CD4-positive, alpha-beta T cell treated with Interleukin-4 for 1 hour (primary cell): ENCODE results near the gene ELMO3.

Source experiments
- DNase-seq, 2 donors: peaks; one replicate each; pipeline ENCODE4 v3.0.0-alpha.2; 2020 to 2022

ELMO3 gene

DNA sequence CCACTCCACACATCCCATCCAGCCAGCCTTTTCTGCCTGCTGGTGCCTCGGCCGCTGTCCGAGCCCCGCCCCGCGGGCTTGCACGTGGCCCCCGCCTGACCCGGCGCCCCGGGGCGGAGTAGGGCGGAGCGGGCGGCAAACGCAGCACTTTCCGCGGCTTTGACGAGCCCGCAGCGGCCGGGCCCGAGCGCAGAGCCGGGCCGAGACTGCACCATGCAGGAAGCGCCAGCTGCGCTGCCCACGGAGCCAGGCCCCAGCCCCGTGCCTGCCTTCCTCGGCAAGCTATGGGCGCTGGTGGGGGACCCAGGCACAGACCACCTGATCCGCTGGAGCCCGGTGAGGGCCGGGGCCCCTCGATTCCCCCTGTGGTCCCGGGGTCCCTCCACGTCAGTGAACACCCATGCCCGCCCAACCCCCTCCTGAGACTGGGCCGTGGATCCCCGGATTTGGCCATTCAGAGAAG lies 34.3 kb upstream of the ELMO3 start, which contains the start of gene HSF4:
Gene HSF4, plus strand, starts transcription at position 147 of the 463 bp plus-strand sequence. Its CDS starts 67 bp downstream, at position 214.
- DNase-seq, result no peak

GRCh38 chr16:67165121-67166078 lies 33.5 kb upstream of the ELMO3 start:
- DNase-seq, result no peak

DNA sequence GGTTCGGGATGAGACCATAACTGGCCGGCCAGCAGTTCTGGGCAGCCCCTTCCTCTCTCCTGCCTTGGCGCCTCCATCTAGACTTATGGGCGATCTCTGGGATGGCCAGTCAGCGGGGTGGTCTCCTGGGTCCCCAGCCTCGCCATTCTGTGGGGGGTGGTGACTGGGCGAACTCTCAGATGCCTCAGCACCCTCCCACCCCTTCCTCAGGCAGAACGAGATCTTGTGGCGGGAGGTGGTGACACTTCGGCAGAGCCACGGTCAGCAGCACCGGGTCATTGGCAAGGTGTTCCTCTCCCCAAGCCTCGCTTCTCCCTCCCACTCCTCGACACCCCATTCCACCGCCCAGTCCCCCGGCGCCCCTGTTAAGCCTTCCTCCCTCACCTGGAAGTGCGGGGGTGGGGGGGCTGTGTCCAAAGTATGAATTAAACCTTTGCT lies 32.8 kb upstream of the ELMO3 start:
- no peak for DNase-seq

- no peak for DNase-seq
Observed at GRCh38 chr16:67166598-67167168, 32.2 kb upstream of the ELMO3 start.

DNA sequence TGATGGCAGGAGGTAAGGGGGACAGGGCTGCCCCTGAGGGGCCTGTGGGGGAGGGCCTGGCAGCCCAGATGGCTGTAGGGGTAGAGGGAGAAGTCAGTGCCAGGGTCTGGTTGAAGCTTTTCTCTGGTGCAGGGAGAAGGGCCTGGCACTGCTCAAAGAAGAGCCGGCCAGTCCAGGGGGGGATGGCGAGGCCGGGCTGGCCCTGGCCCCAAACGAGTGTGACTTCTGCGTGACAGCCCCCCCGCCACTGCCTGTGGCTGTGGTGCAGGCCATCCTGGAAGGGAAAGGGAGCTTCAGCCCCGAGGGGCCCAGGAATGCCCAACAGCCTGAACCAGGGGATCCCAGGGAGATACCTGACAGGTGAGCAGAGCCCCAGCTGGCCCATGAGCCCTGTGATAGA lies 31.3 kb upstream of the ELMO3 start:
- no peak for DNase-seq

- DNase-seq, result no peak
Observed at GRCh38 chr16:67169011-67169451, 29.9 kb upstream of the ELMO3 start.

GRCh38 chr16:67169642-67170167 lies 29.2 kb upstream of the ELMO3 start:
- peak in 1 of 2 donors; percentile 42 for DNase-seq

DNA sequence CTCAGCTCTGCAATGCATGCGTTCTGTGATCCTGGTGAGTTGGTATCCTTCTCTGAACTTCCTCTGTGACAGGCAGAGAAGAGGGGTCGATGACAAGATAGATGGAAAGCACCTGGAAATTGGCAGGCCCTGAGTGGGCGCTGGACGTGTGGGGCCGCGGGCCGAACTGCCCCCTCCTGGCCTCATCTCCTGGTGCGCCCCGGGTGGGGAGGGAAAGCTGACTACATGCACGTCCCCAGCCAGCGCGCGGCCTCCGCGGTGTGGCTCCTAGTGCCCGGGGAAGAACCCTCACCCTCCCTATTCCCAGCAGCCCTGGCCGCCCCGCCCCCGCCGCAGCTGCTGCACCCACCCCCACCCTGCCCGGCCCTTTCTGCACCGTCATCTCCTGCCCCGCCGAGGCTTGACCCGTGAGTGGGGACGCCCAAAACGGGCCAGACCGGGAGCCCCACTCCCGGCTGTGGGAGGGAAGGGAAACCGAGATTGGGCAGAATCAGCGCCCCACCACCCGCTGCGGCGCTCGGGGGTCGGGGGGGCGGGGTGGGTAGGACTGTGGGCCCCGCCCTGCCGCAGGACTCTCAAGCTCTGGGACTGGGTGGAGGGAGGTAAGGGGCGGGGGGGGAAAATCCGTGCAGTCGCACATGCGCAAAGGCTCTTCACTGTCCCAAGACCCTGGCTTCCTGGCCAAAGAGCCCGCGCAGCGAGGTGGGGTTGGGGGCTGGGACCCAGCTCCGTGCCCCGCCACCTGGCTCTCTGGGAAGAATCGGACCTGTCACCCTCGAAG lies 28.6 kb upstream of the ELMO3 start, which contains the start of gene NOL3:
Gene NOL3, plus strand, starts transcription at position 371 of the 781 bp plus-strand sequence.
- DNase-seq, result peak in 1 of 2 donors; percentile 35

DNA sequence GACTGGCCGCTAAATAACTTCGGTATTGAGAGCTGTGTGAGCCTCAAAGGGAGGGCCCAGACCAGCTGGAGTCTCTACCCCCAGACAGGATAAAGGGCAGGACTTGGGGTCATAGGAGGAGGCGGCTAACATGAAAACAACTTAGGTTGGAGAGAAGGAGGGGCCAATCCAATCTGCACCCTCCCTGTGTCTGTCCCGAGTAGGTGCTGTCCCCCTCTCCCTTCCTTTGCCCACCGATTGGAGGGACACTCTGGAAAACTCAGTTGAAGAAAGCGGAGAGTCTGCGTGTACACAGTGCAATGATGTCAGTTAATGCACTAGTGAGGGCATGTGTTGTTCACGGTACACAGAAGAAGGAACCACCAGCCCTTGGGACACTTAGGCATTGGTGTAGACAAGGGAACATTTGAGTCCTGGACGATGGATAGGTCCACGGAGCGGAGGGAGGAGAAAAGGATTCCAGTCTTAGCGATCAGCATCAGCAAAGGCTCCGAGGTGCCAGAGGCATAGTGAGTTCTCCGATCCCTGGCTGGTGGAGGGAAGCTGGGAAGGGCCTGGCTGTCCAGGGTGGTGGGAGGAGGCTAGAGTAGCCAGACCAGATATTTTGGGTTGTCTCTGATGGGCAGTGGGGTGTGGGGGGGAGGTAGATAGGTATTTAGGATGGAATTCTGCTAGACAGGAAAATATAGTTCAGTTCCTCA lies 27.8 kb upstream of the ELMO3 start:
- DNase-seq, result no peak

DNA sequence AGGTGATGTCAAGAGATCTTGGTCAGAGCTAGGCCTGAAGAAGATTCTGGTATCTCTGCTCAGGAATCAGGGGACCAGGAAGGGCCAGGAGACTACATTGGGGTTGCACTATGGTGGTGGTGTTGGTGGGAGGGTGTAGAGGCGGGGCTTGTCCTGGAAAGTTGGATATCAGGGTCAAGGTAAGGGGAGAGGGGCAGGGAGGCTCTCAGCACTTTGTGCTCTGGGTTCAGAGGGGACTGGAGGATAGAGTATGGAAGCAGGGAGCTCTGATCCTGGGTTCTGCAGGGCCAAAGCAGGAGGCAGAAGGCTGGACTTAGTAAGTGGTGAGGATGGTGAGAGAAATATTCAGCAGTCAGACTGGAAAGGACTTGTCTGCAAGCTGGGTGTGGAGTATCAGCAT lies 25.6 kb upstream of the ELMO3 start:
- no peak for DNase-seq

DNA sequence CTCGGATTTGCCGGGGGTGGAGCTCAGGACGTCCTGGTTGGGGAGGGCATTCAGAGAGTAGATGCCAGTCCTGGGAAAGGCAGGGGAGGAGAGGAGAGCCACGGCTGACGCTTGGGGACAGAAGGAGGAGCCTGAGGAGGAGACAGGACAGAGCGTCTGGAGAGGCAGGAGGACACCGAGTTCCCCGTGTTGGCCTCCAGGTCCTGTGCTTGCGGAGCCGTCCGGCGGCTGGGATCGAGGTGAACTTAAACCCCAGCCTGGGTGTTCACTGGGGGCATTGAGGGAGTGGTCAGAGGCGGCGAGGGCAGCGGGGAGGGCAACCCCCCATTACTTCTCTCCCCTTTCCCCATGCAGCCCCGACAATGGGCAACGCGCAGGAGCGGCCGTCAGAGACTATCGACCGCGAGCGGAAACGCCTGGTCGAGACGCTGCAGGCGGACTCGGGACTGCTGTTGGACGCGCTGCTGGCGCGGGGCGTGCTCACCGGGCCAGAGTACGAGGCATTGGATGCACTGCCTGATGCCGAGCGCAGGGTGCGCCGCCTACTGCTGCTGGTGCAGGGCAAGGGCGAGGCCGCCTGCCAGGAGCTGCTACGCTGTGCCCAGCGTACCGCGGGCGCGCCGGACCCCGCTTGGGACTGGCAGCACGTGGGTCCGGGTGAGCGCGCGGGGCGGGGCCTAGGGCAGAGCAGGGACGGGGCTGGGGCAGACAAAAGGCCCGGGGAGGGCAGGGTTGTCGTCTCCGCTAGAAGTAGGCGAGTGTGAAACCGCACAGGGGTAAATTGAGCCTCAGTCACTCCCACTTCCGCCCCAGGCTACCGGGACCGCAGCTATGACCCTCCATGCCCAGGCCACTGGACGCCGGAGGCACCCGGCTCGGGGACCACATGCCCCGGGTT lies 24.9 kb upstream of the ELMO3 start:
- DNase-seq, result peak; percentile 73 to 76

DNA sequence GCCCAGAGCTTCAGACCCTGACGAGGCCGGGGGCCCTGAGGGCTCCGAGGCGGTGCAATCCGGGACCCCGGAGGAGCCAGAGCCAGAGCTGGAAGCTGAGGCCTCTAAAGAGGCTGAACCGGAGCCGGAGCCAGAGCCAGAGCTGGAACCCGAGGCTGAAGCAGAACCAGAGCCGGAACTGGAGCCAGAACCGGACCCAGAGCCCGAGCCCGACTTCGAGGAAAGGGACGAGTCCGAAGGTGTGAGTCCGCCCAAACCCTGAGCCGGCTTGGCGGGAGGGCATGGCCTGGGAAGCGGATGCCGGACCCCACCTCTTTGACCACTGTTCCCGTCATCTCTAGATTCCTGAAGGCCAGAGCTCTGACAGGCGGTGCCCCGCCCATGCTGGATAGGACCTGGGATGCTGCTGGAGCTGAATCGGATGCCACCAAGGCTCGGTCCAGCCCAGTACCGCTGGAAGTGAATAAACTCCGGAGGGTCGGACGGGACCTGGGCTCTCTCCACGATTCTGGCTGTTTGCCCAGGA lies 24.2 kb upstream of the ELMO3 start:
- no peak for DNase-seq

- DNase-seq, result no peak
Observed at GRCh38 chr16:67176662-67177061, 22.3 kb upstream of the ELMO3 start.

GRCh38 chr16:67177743-67178699 lies 20.9 kb upstream of the ELMO3 start:
- DNase-seq, result peak; percentile 66 to 76

DNA sequence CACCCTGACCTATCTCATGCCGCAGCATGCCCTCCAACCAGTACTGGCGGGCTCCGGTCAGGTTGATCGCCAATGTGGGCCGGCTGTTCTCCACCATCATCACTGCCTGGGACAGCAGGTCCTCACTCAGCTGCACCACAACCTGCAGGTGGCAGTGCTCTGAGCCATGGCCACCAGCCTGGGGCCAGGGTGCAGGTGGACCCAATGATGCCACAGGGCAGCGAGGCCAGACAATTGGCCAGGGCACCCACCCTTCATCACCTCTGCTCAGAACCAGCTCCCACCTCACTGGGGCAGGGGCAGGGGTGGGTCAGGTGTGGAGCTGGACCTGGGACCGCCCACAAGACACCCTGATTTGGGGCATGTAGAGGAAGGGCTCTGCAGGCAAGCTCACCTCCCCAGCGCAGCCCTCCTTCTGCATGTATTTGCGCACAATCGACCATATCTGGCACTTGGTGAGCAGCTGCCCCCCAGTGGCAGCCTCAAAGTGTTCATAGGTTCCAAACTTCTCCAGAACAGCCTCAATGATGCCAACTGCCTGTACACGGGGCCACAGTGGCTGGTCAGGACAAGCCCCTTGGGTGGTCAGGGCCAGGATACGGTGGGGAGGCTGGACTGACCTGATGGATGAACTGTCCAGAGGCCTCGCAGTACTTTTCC lies 19.4 kb upstream of the ELMO3 start:
- no peak for DNase-seq

- DNase-seq, result no peak
Observed at GRCh38 chr16:67180166-67180565, 18.8 kb upstream of the ELMO3 start.

GRCh38 chr16:67181346-67181745 lies 17.6 kb upstream of the ELMO3 start:
- no peak for DNase-seq

- DNase-seq, result no peak
Observed at GRCh38 chr16:67182288-67182687, 16.6 kb upstream of the ELMO3 start.

DNA sequence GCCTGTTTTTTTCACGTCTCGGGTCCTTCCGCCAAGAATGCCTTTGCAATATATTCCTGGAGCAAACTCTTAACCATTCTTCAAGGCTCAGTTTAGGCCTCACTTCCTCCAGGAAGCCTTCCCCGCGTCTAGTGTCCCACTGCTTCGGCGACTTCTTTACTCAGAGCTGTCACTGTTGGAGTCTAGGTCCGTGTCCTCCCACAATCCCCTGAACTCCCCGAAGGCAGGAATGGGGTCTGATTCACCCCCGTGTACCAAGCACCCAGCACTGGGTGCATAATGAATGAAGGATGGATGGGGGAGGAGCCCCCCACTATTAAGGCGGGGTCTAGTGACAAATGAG lies 15.7 kb upstream of the ELMO3 start:
- no peak for DNase-seq
